ENCODE data around the gene DHRS12.
A peak's percentile ranks its signal among the peaks of the same experiment; 100 is the strongest.

The DHRS12 gene

DNA sequence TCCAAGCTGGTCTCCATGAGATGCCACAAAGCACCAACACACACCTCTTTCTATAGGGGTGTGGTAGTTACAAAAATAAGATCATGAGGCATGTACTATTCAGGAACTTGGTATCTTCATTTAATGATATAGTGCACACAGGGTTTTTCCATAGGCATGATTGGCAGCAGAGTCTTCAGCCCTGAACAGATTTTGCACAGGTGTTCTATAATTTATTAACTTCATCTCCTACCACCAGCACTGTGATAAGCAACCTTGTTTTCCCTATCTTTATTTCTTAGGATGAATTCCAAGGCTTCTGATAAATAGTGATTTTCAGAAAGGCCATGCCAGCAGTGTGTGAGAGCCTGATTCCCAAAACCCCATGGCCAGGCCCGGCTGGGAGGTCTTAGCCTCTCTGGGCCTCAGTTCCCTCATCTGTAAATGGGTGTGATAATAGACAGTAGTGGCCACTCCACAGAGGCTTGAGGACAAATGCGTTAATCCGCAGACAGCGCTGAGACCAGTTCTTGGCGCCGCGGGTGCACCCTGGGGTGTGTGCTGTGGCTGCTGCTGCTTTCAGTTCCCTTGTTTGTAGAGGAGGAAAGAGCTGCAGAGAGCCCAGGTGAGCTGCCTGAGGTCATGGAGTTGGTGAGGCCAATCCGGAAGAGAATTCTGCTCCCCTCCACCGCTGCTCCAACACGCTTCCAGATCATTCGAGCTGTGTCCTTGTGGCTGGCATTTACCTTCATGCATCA, 33.1 kb downstream of the DHRS12 start:
- H3K27ac ChIP-seq (ENCODE audit: low read length, poor library complexity, severe bottlenecking) = no peak overlapping the region
- H2BK15ac ChIP-seq (ENCODE audit: low read depth, poor library complexity, severe bottlenecking) = peak overlapping the region; percentile 49
- no peak overlapping the region for H3K9ac ChIP-seq (ENCODE audit: low read length)
- H3K4ac ChIP-seq (ENCODE audit: low read depth in 1 of 2, low read length in 2 of 2) = no peak overlapping the region
- no peak overlapping the region for H3K4me3 ChIP-seq (ENCODE audit: insufficient read depth in 1 of 2, low read depth in 1 of 2, low read length in 2 of 2)
- peaks cover 2% of the 10 kb centered on the region for H3K4me1 ChIP-seq (ENCODE audit: control insufficient read depth, insufficient read depth, low read depth, low read length)
- peak overlapping the region in 1 of 2 experiments; percentile 31 for H3K23ac ChIP-seq (ENCODE audit: low read length in 2 of 2)
- peaks cover 16% of the 10 kb centered on the region for H3K79me1 ChIP-seq (replicated peaks; ENCODE audit: low read length, poor library complexity, severe bottlenecking)
- H3K36me3 ChIP-seq (ENCODE audit: control insufficient read depth in 1 of 2, insufficient read depth in 2 of 2, low read depth in 1 of 2, low read length in 2 of 2) = peaks cover 23 to 25% of the 10 kb centered on the region in 2 experiments
- no peak overlapping the region for H3K14ac ChIP-seq (ENCODE audit: low read length in 2 of 2)
- H3K4me2 ChIP-seq (ENCODE audit: low read length, poor library complexity, severe bottlenecking) = no peak overlapping the region
- H3K9me3 ChIP-seq (ENCODE audit: control insufficient read depth, low read length) = no peaks in the 10 kb centered on the region
- H2AFZ ChIP-seq (ENCODE audit: low read depth, low read length) = no peak overlapping the region
- H2BK120ac ChIP-seq (ENCODE audit: low read depth, low read length) = no peak overlapping the region
- H2BK12ac ChIP-seq (ENCODE audit: low read length in 2 of 2) = no peak overlapping the region
- 94% methylated on average over 11 of the region's 11 CpGs for WGBS
- H4K8ac ChIP-seq (ENCODE audit: low read length) = no peak overlapping the region
- H3K27me3 ChIP-seq (ENCODE audit: control insufficient read depth in 1 of 2, insufficient read depth in 1 of 2, low read length in 2 of 2) = peaks cover 0 to 13% of the 10 kb centered on the region in 2 experiments
- H4K91ac ChIP-seq (ENCODE audit: low read length) = no peak overlapping the region
- no peak overlapping the region for H2BK5ac ChIP-seq (ENCODE audit: low read depth, low read length, poor library complexity, severe bottlenecking)
- H3K18ac ChIP-seq (ENCODE audit: low read depth in 1 of 2, low read length in 2 of 2) = peak overlapping the region in 1 of 2 experiments; percentile 4
- H2AK5ac ChIP-seq (ENCODE audit: low read length, severe bottlenecking) = no peak overlapping the region
- DNase-seq = no peak

DNA sequence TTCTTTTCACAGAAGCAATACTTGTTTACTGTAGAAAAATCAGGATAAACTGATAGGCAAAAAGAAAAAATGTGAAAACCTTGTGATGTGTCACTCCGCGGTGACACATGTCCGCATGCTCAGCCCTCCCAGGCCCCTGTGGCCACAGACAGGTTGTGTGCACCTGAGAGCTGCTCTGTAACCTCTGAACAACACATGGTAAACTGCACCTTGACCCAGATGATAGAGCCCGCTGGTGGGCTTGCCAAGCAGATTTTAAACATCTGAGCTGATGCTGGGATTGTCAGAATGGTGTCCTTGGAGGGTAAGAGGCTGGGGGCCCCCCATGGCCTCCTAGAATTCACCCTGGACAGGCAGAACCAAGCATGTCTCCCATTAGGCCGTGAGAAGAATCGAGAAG, 33.8 kb downstream of the DHRS12 start:
- no peak overlapping the region for H3K14ac ChIP-seq (ENCODE audit: low read length in 2 of 2)
- DNase-seq = no peak
- no peak overlapping the region for H2BK5ac ChIP-seq (ENCODE audit: low read depth, low read length, poor library complexity, severe bottlenecking)
- H3K36me3 ChIP-seq (ENCODE audit: control insufficient read depth in 1 of 2, insufficient read depth in 2 of 2, low read depth in 1 of 2, low read length in 2 of 2) = peaks cover 24 to 25% of the 10 kb centered on the region in 2 experiments
- peaks cover 0 to 13% of the 10 kb centered on the region in 2 experiments for H3K27me3 ChIP-seq (ENCODE audit: control insufficient read depth in 1 of 2, insufficient read depth in 1 of 2, low read length in 2 of 2)
- peaks cover 16% of the 10 kb centered on the region for H3K79me1 ChIP-seq (replicated peaks; ENCODE audit: low read length, poor library complexity, severe bottlenecking)
- no peak overlapping the region for H3K18ac ChIP-seq (ENCODE audit: low read depth in 1 of 2, low read length in 2 of 2)
- H4K91ac ChIP-seq (ENCODE audit: low read length) = no peak overlapping the region
- no peak overlapping the region for H3K4me2 ChIP-seq (ENCODE audit: low read length, poor library complexity, severe bottlenecking)
- H2AK5ac ChIP-seq (ENCODE audit: low read length, severe bottlenecking) = no peak overlapping the region
- no peak overlapping the region for H2BK12ac ChIP-seq (ENCODE audit: low read length in 2 of 2)
- no peak overlapping the region for H3K9ac ChIP-seq (ENCODE audit: low read length)
- no peaks in the 10 kb centered on the region for H3K9me3 ChIP-seq (ENCODE audit: control insufficient read depth, low read length)
- no peak overlapping the region for H3K27ac ChIP-seq (ENCODE audit: low read length, poor library complexity, severe bottlenecking)
- peaks cover 2% of the 10 kb centered on the region for H3K4me1 ChIP-seq (ENCODE audit: control insufficient read depth, insufficient read depth, low read depth, low read length)
- no peak overlapping the region for H2BK15ac ChIP-seq (ENCODE audit: low read depth, poor library complexity, severe bottlenecking)
- H3K23ac ChIP-seq (ENCODE audit: low read length in 2 of 2) = no peak overlapping the region
- no peak overlapping the region for H2AFZ ChIP-seq (ENCODE audit: low read depth, low read length)
- WGBS = 96% methylated on average over 4 of the region's 6 CpGs
- no peak overlapping the region for H3K4me3 ChIP-seq (ENCODE audit: insufficient read depth in 1 of 2, low read depth in 1 of 2, low read length in 2 of 2)
- no peak overlapping the region for H2BK120ac ChIP-seq (ENCODE audit: low read depth, low read length)
- H4K8ac ChIP-seq (ENCODE audit: low read length) = no peak overlapping the region
- H3K4ac ChIP-seq (ENCODE audit: low read depth in 1 of 2, low read length in 2 of 2) = no peak overlapping the region

DNA sequence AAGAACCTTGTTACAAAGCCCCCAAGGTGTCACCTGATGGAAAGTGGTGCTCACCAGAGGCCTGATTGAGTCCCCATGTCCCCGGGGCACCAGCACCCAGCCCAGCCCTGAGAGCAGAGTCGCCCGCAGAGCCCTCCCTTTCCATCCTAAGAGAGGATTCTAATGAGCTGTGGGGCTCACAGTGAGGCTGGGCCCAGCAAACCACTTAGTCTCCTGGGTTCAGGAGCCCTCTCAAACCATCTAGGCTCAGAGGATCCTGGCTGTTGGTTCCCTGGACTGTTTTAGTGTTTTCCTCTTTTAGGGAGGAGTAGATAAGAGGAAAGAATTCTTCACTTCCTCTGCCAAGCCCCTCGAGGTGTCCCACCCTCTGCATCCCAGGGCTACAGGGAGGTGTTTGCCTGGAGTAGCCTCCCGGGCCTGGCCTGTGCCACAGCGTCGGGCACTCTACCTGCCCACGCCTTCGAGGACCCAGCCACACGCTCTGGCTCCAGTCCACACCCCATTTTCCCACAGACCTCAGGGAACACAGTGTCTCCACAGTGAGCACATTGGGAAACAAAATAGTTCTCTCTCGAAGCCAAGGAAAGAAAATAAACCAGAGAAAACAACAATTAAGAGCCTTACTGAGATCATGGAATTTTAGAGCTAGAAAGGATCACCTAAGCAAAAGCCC, 34.4 kb downstream of the DHRS12 start:
- Histone ChIP-seq H4K91ac (ENCODE audit: low read length) (no peak overlapping the region), H3K27me3 (ENCODE audit: control insufficient read depth in 1 of 2, insufficient read depth in 1 of 2, low read length in 2 of 2) (peaks cover 0 to 13% of the 10 kb centered on the region in 2 experiments), H3K27ac (ENCODE audit: low read length, poor library complexity, severe bottlenecking) (no peak overlapping the region), H3K4me1 (ENCODE audit: control insufficient read depth, insufficient read depth, low read depth, low read length) (peaks cover 6% of the 10 kb centered on the region), H3K18ac (ENCODE audit: low read depth in 1 of 2, low read length in 2 of 2) (peak overlapping the region in 1 of 2 experiments; percentile 76), H3K79me1 (replicated peaks; ENCODE audit: low read length, poor library complexity, severe bottlenecking) (peaks cover 16% of the 10 kb centered on the region), H2AK5ac (ENCODE audit: low read length, severe bottlenecking) (no peak overlapping the region), H2AFZ (ENCODE audit: low read depth, low read length) (no peak overlapping the region), H3K4ac (ENCODE audit: low read depth in 1 of 2, low read length in 2 of 2) (no peak overlapping the region), H3K9ac (ENCODE audit: low read length) (no peak overlapping the region), H3K23ac (ENCODE audit: low read length in 2 of 2) (no peak overlapping the region), H2BK15ac (ENCODE audit: low read depth, poor library complexity, severe bottlenecking) (no peak overlapping the region), H3K9me3 (ENCODE audit: control insufficient read depth, low read length) (no peaks in the 10 kb centered on the region), H2BK120ac (ENCODE audit: low read depth, low read length) (no peak overlapping the region), H3K4me2 (ENCODE audit: low read length, poor library complexity, severe bottlenecking) (no peak overlapping the region), H3K36me3 (ENCODE audit: control insufficient read depth in 1 of 2, insufficient read depth in 2 of 2, low read depth in 1 of 2, low read length in 2 of 2) (peaks cover 24 to 25% of the 10 kb centered on the region in 2 experiments), H3K14ac (ENCODE audit: low read length in 2 of 2) (no peak overlapping the region), H2BK12ac (ENCODE audit: low read length in 2 of 2) (no peak overlapping the region), H2BK5ac (ENCODE audit: low read depth, low read length, poor library complexity, severe bottlenecking) (no peak overlapping the region), H3K4me3 (ENCODE audit: insufficient read depth in 1 of 2, low read depth in 1 of 2, low read length in 2 of 2) (no peak overlapping the region), H4K8ac (ENCODE audit: low read length) (no peak overlapping the region)
- 87% methylated on average over 11 of the region's 11 CpGs for WGBS
- DNase-seq = no peak

DNA sequence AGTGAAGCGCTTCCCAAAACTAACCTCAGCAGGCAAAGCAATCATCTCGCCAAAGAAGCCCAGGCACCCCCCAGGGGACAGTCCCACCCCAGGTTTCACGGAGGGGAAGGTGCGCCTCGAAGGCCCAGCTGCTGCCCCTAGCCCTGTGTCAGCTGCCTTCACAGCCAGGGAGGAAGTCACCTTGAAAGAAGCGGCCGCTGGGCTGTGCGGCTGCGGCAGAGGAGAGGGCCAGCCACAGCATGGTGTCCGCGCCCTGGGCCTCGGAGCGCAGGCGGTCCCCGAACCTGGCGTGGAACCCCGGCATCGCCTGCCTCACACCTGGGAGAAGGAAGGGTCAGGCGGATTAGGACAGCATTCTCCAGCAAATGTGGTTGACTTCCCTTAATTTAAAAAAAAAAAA, 35.0 kb downstream of the DHRS12 start:
- H2BK5ac ChIP-seq (ENCODE audit: low read depth, low read length, poor library complexity, severe bottlenecking) = no peak overlapping the region
- H2AK5ac ChIP-seq (ENCODE audit: low read length, severe bottlenecking) = no peak overlapping the region
- no peak overlapping the region for H3K23ac ChIP-seq (ENCODE audit: low read length in 2 of 2)
- H3K79me1 ChIP-seq (replicated peaks; ENCODE audit: low read length, poor library complexity, severe bottlenecking) = peaks cover 16% of the 10 kb centered on the region
- no peaks in the 10 kb centered on the region for H3K9me3 ChIP-seq (ENCODE audit: control insufficient read depth, low read length)
- H3K4ac ChIP-seq (ENCODE audit: low read depth in 1 of 2, low read length in 2 of 2) = no peak overlapping the region
- H3K36me3 ChIP-seq (ENCODE audit: control insufficient read depth in 1 of 2, insufficient read depth in 2 of 2, low read depth in 1 of 2, low read length in 2 of 2) = peaks cover 24 to 25% of the 10 kb centered on the region in 2 experiments
- H3K27me3 ChIP-seq (ENCODE audit: control insufficient read depth in 1 of 2, insufficient read depth in 1 of 2, low read length in 2 of 2) = peaks cover 0 to 13% of the 10 kb centered on the region in 2 experiments
- no peak overlapping the region for H3K9ac ChIP-seq (ENCODE audit: low read length)
- H2AFZ ChIP-seq (ENCODE audit: low read depth, low read length) = no peak overlapping the region
- H3K4me3 ChIP-seq (ENCODE audit: insufficient read depth in 1 of 2, low read depth in 1 of 2, low read length in 2 of 2) = no peak overlapping the region
- H4K8ac ChIP-seq (ENCODE audit: low read length) = no peak overlapping the region
- WGBS = 93% methylated on average over 16 of the region's 19 CpGs
- no peak overlapping the region for H3K18ac ChIP-seq (ENCODE audit: low read depth in 1 of 2, low read length in 2 of 2)
- no peak overlapping the region for H3K27ac ChIP-seq (ENCODE audit: low read length, poor library complexity, severe bottlenecking)
- H4K91ac ChIP-seq (ENCODE audit: low read length) = no peak overlapping the region
- no peak overlapping the region for H3K4me2 ChIP-seq (ENCODE audit: low read length, poor library complexity, severe bottlenecking)
- DNase-seq = no peak
- H3K14ac ChIP-seq (ENCODE audit: low read length in 2 of 2) = no peak overlapping the region
- H2BK120ac ChIP-seq (ENCODE audit: low read depth, low read length) = no peak overlapping the region
- peaks cover 11% of the 10 kb centered on the region for H3K4me1 ChIP-seq (ENCODE audit: control insufficient read depth, insufficient read depth, low read depth, low read length)
- no peak overlapping the region for H2BK12ac ChIP-seq (ENCODE audit: low read length in 2 of 2)
- no peak overlapping the region for H2BK15ac ChIP-seq (ENCODE audit: low read depth, poor library complexity, severe bottlenecking)

Data from mesenchymal stem cell (in vitro differentiated cells and primary cell).